Activated CD8-positive, alpha-beta memory T cell treated with anti-CD3 and anti-CD28 coated beads for 48 hours (primary cell): Measurements from ENCODE around the gene ZNF532.

Experiments
- DNase-seq, 3 experiments: peaks; one replicate each; pipeline ENCODE4 v3.0.0-alpha.2; 2020; ENCODE audit warnings: low read depth in 2 of 3, low spot score in 2 of 3

Gene ZNF532

GRCh38 chr18:58977223-58977622, 112.5 kb downstream of the ZNF532 start:
- no peak for DNase-seq

GRCh38 chr18:58977801-58978200, 113.1 kb downstream of the ZNF532 start:
- no peak for DNase-seq

GRCh38 chr18:58978916-58979315, 114.2 kb downstream of the ZNF532 start:
- DNase-seq: no peak

- no peak for DNase-seq
Measured at GRCh38 chr18:58979615-58980014, 114.9 kb downstream of the ZNF532 start.

- DNase-seq: no peak
Measured at GRCh38 chr18:58980991-58981390, 116.3 kb downstream of the ZNF532 start.

GRCh38 chr18:58983260-58984155, 118.8 kb downstream of the ZNF532 start:
- no peak for DNase-seq

GRCh38 chr18:58988600-58988999, 123.9 kb downstream of the ZNF532 start:
- DNase-seq: no peak

- no peak for DNase-seq
Measured at GRCh38 chr18:58989184-58989759, 124.6 kb downstream of the ZNF532 start.

- no peak for DNase-seq
Measured at GRCh38 chr18:58990720-58991119, 126.0 kb downstream of the ZNF532 start.

- DNase-seq: no peak
Measured at GRCh38 chr18:58991167-58991798, 126.6 kb downstream of the ZNF532 start.

- no peak for DNase-seq
Measured at GRCh38 chr18:58992301-58993231, 127.9 kb downstream of the ZNF532 start.

- DNase-seq: no peak
Measured at GRCh38 chr18:58993260-58993659, 128.6 kb downstream of the ZNF532 start.

- no peak for DNase-seq
Measured at GRCh38 chr18:58995663-58996062, 131.0 kb downstream of the ZNF532 start.

GRCh38 chr18:58996131-58996641, 131.5 kb downstream of the ZNF532 start:
- no peak for DNase-seq

- no peak for DNase-seq
Measured at GRCh38 chr18:58996696-58997095, 132.0 kb downstream of the ZNF532 start.

GRCh38 chr18:58997811-58998337, 133.2 kb downstream of the ZNF532 start:
- DNase-seq: no peak

GRCh38 chr18:58998401-58999203, 133.9 kb downstream of the ZNF532 start:
- DNase-seq: no peak

- DNase-seq: no peak
Measured at GRCh38 chr18:59001166-59001565, 136.5 kb downstream of the ZNF532 start.

GRCh38 chr18:59001721-59002120, 137.0 kb downstream of the ZNF532 start:
- no peak for DNase-seq
